H9 (cell line): ENCODE data around the gene CAV3. TPM values are rescaled to one million over a fixed set of nuclear protein-coding genes. Genes with fewer than 3 reads are reported as not detected.

Source experiments
- DNase-seq: peaks from one replicate; pipeline ENCODE4 v3.0.0-alpha.2; 2017
- H2AFZ ChIP-seq: one replicate; pipeline ENCODE4 v1.6.1; 2013; ENCODE audit warnings: mild to moderate bottlenecking, low read length, control low read depth, moderate library complexity
- H2AK5ac ChIP-seq: 2 replicates; pipeline ENCODE4 v1.6.1; 2013; ENCODE audit warnings: low read length, control low read depth, mixed read lengths; ENCODE audit not compliant: insufficient read length
- H2BK120ac ChIP-seq: one replicate; pipeline ENCODE4 v1.6.1; 2013; ENCODE audit warnings: low read depth, mild to moderate bottlenecking, low read length, control low read depth, inconsistent platforms; ENCODE audit not compliant: poor library complexity, severe bottlenecking
- H2BK12ac ChIP-seq: 2 replicates; pipeline ENCODE4 v1.6.1; 2013; ENCODE audit warnings: low read length, control low read depth, mixed read lengths, low read depth; ENCODE audit not compliant: insufficient read length
- H2BK15ac ChIP-seq: 2 replicates; pipeline ENCODE4 v1.6.1; 2013; ENCODE audit warnings: low read depth, low read length, control low read depth
- H2BK20ac ChIP-seq: one replicate; pipeline ENCODE4 v1.6.1; 2013; ENCODE audit warnings: low read depth, mild to moderate bottlenecking, low read length, control low read depth, inconsistent platforms; ENCODE audit not compliant: poor library complexity, severe bottlenecking
- H2BK5ac ChIP-seq: 2 replicates; pipeline ENCODE4 v1.6.1; 2013; ENCODE audit warnings: low read length, control low read depth, mixed read lengths; ENCODE audit not compliant: insufficient read length
- H3K14ac ChIP-seq: 2 replicates; pipeline ENCODE4 v1.6.1; 2013; ENCODE audit warnings: low read length, control low read depth; ENCODE audit not compliant: insufficient read depth
- H3K18ac ChIP-seq: 2 replicates; pipeline ENCODE4 v1.6.1; 2013; ENCODE audit warnings: low read depth, mild to moderate bottlenecking, mixed read lengths, low read length, control low read depth; ENCODE audit not compliant: insufficient read length
- H3K23ac ChIP-seq: 2 replicates; pipeline ENCODE4 v1.6.1; 2013; ENCODE audit warnings: low read length, control low read depth, mixed read lengths, low read depth; ENCODE audit not compliant: insufficient read length
- H3K23me2 ChIP-seq: 2 replicates; pipeline ENCODE4 v1.6.1; 2013; ENCODE audit warnings: low read depth, mild to moderate bottlenecking, mixed read lengths, low read length, control low read depth; ENCODE audit not compliant: insufficient read length, poor library complexity, severe bottlenecking
- H3K27ac ChIP-seq: 2 replicates; pipeline ENCODE4 v1.5.1; 2013; ENCODE audit warnings: low read length, control low read depth, mixed read lengths, low read depth; ENCODE audit not compliant: insufficient read length
- H3K27me3 ChIP-seq: 2 replicates; pipeline ENCODE4 v1.6.1; 2013; ENCODE audit warnings: low read length, control low read depth, inconsistent platforms; ENCODE audit not compliant: insufficient read depth
- H3K4ac ChIP-seq: 2 replicates; pipeline ENCODE4 v1.6.1; 2013; ENCODE audit warnings: low read depth, mild to moderate bottlenecking, control low read depth, inconsistent platforms, low read length, moderate library complexity
- H3K4me1 ChIP-seq: 2 replicates; pipeline ENCODE4 v1.6.1; 2013; ENCODE audit warnings: low read length, control low read depth, inconsistent platforms; ENCODE audit not compliant: insufficient read depth
- H3K4me2 ChIP-seq: 2 replicates; pipeline ENCODE4 v1.6.1; 2013; ENCODE audit warnings: low read length, control low read depth, mixed read lengths; ENCODE audit not compliant: insufficient read length, insufficient read depth
- H3K56ac ChIP-seq: 2 replicates; pipeline ENCODE4 v1.6.1; 2013; ENCODE audit warnings: low read depth, mild to moderate bottlenecking, mixed read lengths, low read length, control low read depth; ENCODE audit not compliant: insufficient read length
- H3K79me1 ChIP-seq: 2 replicates; pipeline ENCODE4 v1.6.1; 2013; ENCODE audit warnings: low read depth, mild to moderate bottlenecking, moderate library complexity, low read length, control low read depth, inconsistent platforms; ENCODE audit not compliant: insufficient read depth, poor library complexity, severe bottlenecking
- H3K79me2 ChIP-seq: 2 replicates; pipeline ENCODE4 v1.6.1; 2013; ENCODE audit warnings: low read length, control low read depth, inconsistent platforms; ENCODE audit not compliant: insufficient read depth
- H3K9ac ChIP-seq: 2 replicates; pipeline ENCODE4 v1.6.1; 2013; ENCODE audit warnings: low read length, control low read depth, mixed read lengths; ENCODE audit not compliant: insufficient read length; ENCODE audit errors: extremely low read depth
- H3K9me3 ChIP-seq: one replicate; pipeline ENCODE4 v1.6.1; 2013; ENCODE audit warnings: low read depth, low read length, inconsistent platforms; ENCODE audit not compliant: control insufficient read depth
- H3T11ph ChIP-seq: one replicate; pipeline ENCODE4 v1.6.1; 2013; ENCODE audit warnings: mild to moderate bottlenecking, low read length, control low read depth, inconsistent platforms
- H4K20me1 ChIP-seq: one replicate; pipeline ENCODE4 v1.6.1; 2013; ENCODE audit not compliant: control insufficient read depth, insufficient read length, insufficient read depth
- H4K5ac ChIP-seq: 2 replicates; pipeline ENCODE4 v1.6.1; 2013; ENCODE audit warnings: low read depth, mild to moderate bottlenecking, mixed read lengths, low read length, control low read depth; ENCODE audit not compliant: insufficient read length
- H4K8ac ChIP-seq: replicated peaks from 2 replicates; pipeline ENCODE4 v1.6.1; 2013; ENCODE audit warnings: low read length, control low read depth, mixed read lengths, low read depth; ENCODE audit not compliant: insufficient read length
- H4K91ac ChIP-seq: 2 replicates; pipeline ENCODE4 v1.6.1; 2013; ENCODE audit warnings: low read depth, mild to moderate bottlenecking, moderate library complexity, mixed read lengths, low read length, control low read depth; ENCODE audit not compliant: insufficient read length
- H3K27ac Mint-ChIP-seq, 3 experiments: 2 replicates in 2 of 3; 3 replicates in 1 of 3; pipeline ENCODE4 v1.8.0; 2020 to 2021; ENCODE audit warnings: mixed read lengths in 3 of 3, mild to moderate bottlenecking in 1 of 3, moderate library complexity in 1 of 3
- H3K27me3 Mint-ChIP-seq: 2 replicates; pipeline ENCODE4 v1.8.0; 2021; ENCODE audit warnings: low read depth, mild to moderate bottlenecking, moderate library complexity, mixed read lengths
- H3K36me3 Mint-ChIP-seq, 3 experiments: 2 replicates in 2 of 3; 3 replicates in 1 of 3; pipeline ENCODE4 v1.8.0; 2020 to 2021; ENCODE audit warnings: low read depth in 3 of 3, mixed read lengths in 3 of 3; ENCODE audit not compliant: insufficient read depth in 1 of 3
- H3K4me1 Mint-ChIP-seq, 2 experiments: 2 replicates each; pipeline ENCODE4 v1.8.0; 2020; ENCODE audit warnings: mixed read lengths in 2 of 2
- H3K4me3 Mint-ChIP-seq, 2 experiments: 2 replicates in 1 of 2; 3 replicates in 1 of 2; pipeline ENCODE4 v1.8.0; 2020 to 2021; ENCODE audit warnings: mild to moderate bottlenecking in 2 of 2, mixed read lengths in 2 of 2, moderate library complexity in 1 of 2
- H3K9me3 Mint-ChIP-seq, 2 experiments: 2 replicates in 1 of 2; 3 replicates in 1 of 2; pipeline ENCODE4 v1.8.0; 2020; ENCODE audit warnings: mild to moderate bottlenecking in 2 of 2, mixed read lengths in 2 of 2, moderate library complexity in 1 of 2
- CTCF ChIP-seq: fragments of 200-600 bp; sonication (generic); conservative IDR thresholded peaks from 3 replicates; pipeline ENCODE4 v1.8.0; 2021; ENCODE audit warnings: antibody characterized with exemption, mild to moderate bottlenecking
- WGBS: extraction: QIAGEN DNeasy Blood & Tissue Kit; methylation state at CpG from one replicate; pipeline ENCODE4 v1.1.7; 2013; ENCODE audit warnings: missing lambda C conversion rate, low lambda C conversion rate, mixed read lengths; ENCODE audit not compliant: insufficient read length; ENCODE audit errors: extremely low coverage; 5-methylcytosine and 5-hydroxymethylcytosine counted together
- total RNA-seq: library from RNA; stranded (reverse); gene quantifications from 2 replicates; pipeline ENCODE4 v1.2.1, GENCODE V29; 2021

Gene CAV3
- total RNA-seq, 1 experiment from 2014 or later, result not detected

- H3K23ac ChIP-seq, result no peak overlapping the region
- no peaks in the 10 kb centered on the region for H4K20me1 ChIP-seq
- no peak overlapping the region for H4K8ac ChIP-seq
- no peak overlapping the region for H4K91ac ChIP-seq
- no peak overlapping the region for H3K4me2 ChIP-seq
- H4K5ac ChIP-seq, result no peak overlapping the region
- no peak overlapping the region for H3K4ac ChIP-seq
- H3K9ac ChIP-seq, result no peak overlapping the region
- no CpG with 5 or more reads among the region's 3 CpGs for WGBS
- Mint-ChIP-seq H3K4me3 (no peak overlapping the region), H3K9me3 (no peaks in the 10 kb centered on the region; a peak in 2 of 5 replicates), H3K4me1 (peaks cover 8 to 11% of the 10 kb centered on the region in 2 experiments), H3K27me3 (peaks cover 79% of the 10 kb centered on the region), H3K36me3 (no peaks in the 10 kb centered on the region), H3K27ac (no peak overlapping the region)
- H3K79me2 ChIP-seq, result no peaks in the 10 kb centered on the region
- no peak overlapping the region for H2AFZ ChIP-seq
- no peak overlapping the region for H2AK5ac ChIP-seq
- TF ChIP-seq CTCF, result no peak
- H3K4me1 ChIP-seq, result no peaks in the 10 kb centered on the region
- H3K14ac ChIP-seq, result no peak overlapping the region
- H3K9me3 ChIP-seq, result no peaks in the 10 kb centered on the region
- H2BK120ac ChIP-seq, result no peak overlapping the region
- no peak for DNase-seq
- no peak overlapping the region for H2BK5ac ChIP-seq
- no peak overlapping the region for H3K27ac ChIP-seq
- H2BK15ac ChIP-seq, result no peak overlapping the region
- no peaks in the 10 kb centered on the region for H3K79me1 ChIP-seq
- no peak overlapping the region for H3K56ac ChIP-seq
- H3K27me3 ChIP-seq, result no peaks in the 10 kb centered on the region
- H2BK20ac ChIP-seq, result no peak overlapping the region
- H3K18ac ChIP-seq, result no peak overlapping the region
- no peak overlapping the region for H3T11ph ChIP-seq
- H3K23me2 ChIP-seq, result no peaks in the 10 kb centered on the region
- no peak overlapping the region for H2BK12ac ChIP-seq
Measured at GRCh38 chr3:8730656-8731055, 2.9 kb upstream of the CAV3 start.
